ENCODE measurements around the gene CITED4. TPM values are rescaled to one million over a fixed set of nuclear protein-coding genes. Genes with fewer than 3 reads are reported as not detected.

The CITED4 gene
- total RNA-seq, 1 experiment from 2014 or later: 7.8 TPM

- H3K4me2 ChIP-seq (ENCODE audit: low read length): no peak overlapping the region
- H4K20me1 ChIP-seq (ENCODE audit: insufficient read depth): no peaks in the 10 kb centered on the region
- H3K27me3 ChIP-seq (ENCODE audit: insufficient read depth, low read length): no peaks in the 10 kb centered on the region
- BruUV-seq (replicated peaks): no TSS peak
- ChIA-PET POLR2A (no interaction called here), RAD21 (ENCODE audit: low non-redundant PET in 1 of 2, low total read pairs in 2 of 2, uncharacterized antibody in 2 of 2, unreplicated experiment in 2 of 2) (no interaction called here), CTCF (no interaction called here)
- H3K9me2 ChIP-seq (ENCODE audit: insufficient read depth): no peaks in the 10 kb centered on the region
- no peaks in the 10 kb centered on the region for H3K79me2 ChIP-seq (ENCODE audit: insufficient read depth, low read length)
- H3K4me3 ChIP-seq (replicated peaks in 1 of 2; ENCODE audit: low read depth in 1 of 2, low read length in 2 of 2): no peak overlapping the region
- DNase-seq (ENCODE audit: low read depth, low spot score) (no peak), ATAC-seq (no peak)
- H3K9me3 ChIP-seq (ENCODE audit: control insufficient read depth in 1 of 2, insufficient read depth in 1 of 2, low read depth in 1 of 2, low read length in 2 of 2): peaks cover 0 to 8% of the 10 kb centered on the region in 2 experiments; a peak in 1 of 4 replicates
- no peaks in the 10 kb centered on the region; a peak in 1 of 4 replicates for H3K36me3 ChIP-seq (ENCODE audit: control insufficient read depth in 1 of 2, insufficient read depth in 2 of 2, low read length in 2 of 2)
- intact Hi-C loops (cut with micrococcal nuclease): no loop called here
- H3K27ac ChIP-seq (ENCODE audit: low read depth, low read length): no peak overlapping the region
- H2AFZ ChIP-seq (ENCODE audit: low read depth, low read length, poor library complexity, severe bottlenecking): no peak overlapping the region
- no peak for TF ChIP-seq EGR1 (IDR thresholded peaks at IDR 0.05; ENCODE audit: low read depth)
- TF ChIP-seq TCF7L2 (IDR thresholded peaks at IDR 0.05; ENCODE audit: borderline replicate concordance, extremely low read depth, insufficient read depth, insufficient read length): no peak
- TF ChIP-seq ELF1 (IDR thresholded peaks at IDR 0.05; ENCODE audit: borderline replicate concordance, low read depth): no peak
- no peak for TF ChIP-seq ZNF274 (IDR thresholded peaks at IDR 0.05; ENCODE audit: low read depth, low read length)
- no peak for TF ChIP-seq SRF (IDR thresholded peaks at IDR 0.05; ENCODE audit: low read depth)
- TF ChIP-seq RAD21 (IDR thresholded peaks at IDR 0.05; ENCODE audit: low read depth): no peak
- no peak for TF ChIP-seq POLR2A (IDR thresholded peaks at IDR 0.05; ENCODE audit: borderline replicate concordance, extremely low read depth, insufficient read depth, insufficient read length)
- TF ChIP-seq ZFX (IDR thresholded peaks at IDR 0.05): no peak
- TF ChIP-seq EZH2 (IDR thresholded peaks at IDR 0.05): no peak
- H3K4me1 ChIP-seq (ENCODE audit: control insufficient read depth in 1 of 2, insufficient read depth in 2 of 2, low read length in 2 of 2): no peaks in the 10 kb centered on the region
- no peak overlapping the region for H3K9ac ChIP-seq (ENCODE audit: low read length)
These were observed 22.9 kb downstream of the CITED4 start for GRCh38 chr1:40838980-40839942.

Measured in HCT116 (cell line).